Panc1 (cell line): ENCODE measurements around the gene PLCG2. TPM values are rescaled to one million over a fixed set of nuclear protein-coding genes. Genes with fewer than 3 reads are reported as not detected.

ENCODE experiments used
- ATAC-seq: fragments of 200-7000 bp; cut with Tn5 transposase; 2 replicates; pipeline ENCODE4 v1.9.1; 2020; ENCODE audit warnings: mild to moderate bottlenecking, moderate library complexity
- BruUV-seq: library from RNA; stranded (reverse); fragments of 400-500 nt; replicated peaks from 2 replicates; lab custom pipeline; 2021; lab: Mats Ljungman, UMichigan
- CTCF ChIA-PET: fragments of 300-600 bp; sonication (Branson Sonifier 250); formaldehyde crosslinking; loops from one replicate; lab custom pipeline; 2022; ENCODE audit warnings: antibody characterized with exemption; lab: Charles Lee
- POLR2A ChIA-PET: fragments of 300-600 bp; sonication (Branson Sonifier 250); formaldehyde crosslinking; loops from one replicate; lab custom pipeline; 2022; ENCODE audit warnings: antibody characterized with exemption; lab: Charles Lee
- DNase-seq: peaks from one replicate; pipeline ENCODE4 v3.0.0-alpha.2; 2010; ENCODE audit warnings: low read depth, low spot score
- H3K27ac ChIP-seq: 2 replicates; pipeline ENCODE4 v1.5.1; 2011; ENCODE audit warnings: mild to moderate bottlenecking, low read length, inconsistent platforms
- H3K27me3 ChIP-seq: fragments of 200-500 bp; sonication (Bioruptor generic); 2 replicates; pipeline ENCODE4 v1.6.0; 2014; ENCODE audit warnings: low read length, inconsistent platforms; ENCODE audit not compliant: control insufficient read depth, insufficient read depth
- H3K36me3 ChIP-seq: fragments of 200-500 bp; sonication (Bioruptor generic); 2 replicates; pipeline ENCODE4 v1.5.1; 2014; ENCODE audit warnings: inconsistent platforms, mild to moderate bottlenecking, low read length, moderate library complexity; ENCODE audit not compliant: control insufficient read depth, insufficient read depth
- H3K4me1 ChIP-seq: 2 replicates; pipeline ENCODE4 v1.5.1; 2011; ENCODE audit warnings: inconsistent platforms, mild to moderate bottlenecking, low read length, moderate library complexity; ENCODE audit not compliant: control insufficient read depth, insufficient read depth
- H3K4me3 ChIP-seq, 2 experiments: 2 replicates each; pipeline ENCODE4 v1.5.1; 2011 to 2012; ENCODE audit warnings: low read depth in 2 of 2, low read length in 2 of 2, mild to moderate bottlenecking in 2 of 2, inconsistent platforms in 1 of 2, moderate library complexity in 1 of 2
- H3K9me3 ChIP-seq: fragments of 200-500 bp; sonication (Bioruptor generic); 2 replicates; pipeline ENCODE4 v1.5.1; 2014; ENCODE audit warnings: low read depth, mild to moderate bottlenecking, inconsistent platforms, low read length, moderate library complexity; ENCODE audit not compliant: control insufficient read depth, insufficient read depth
- POLR2AphosphoS5 ChIP-seq: IDR thresholded peaks from 2 replicates; pipeline ENCODE4 v1.6.1; 2012; ENCODE audit warnings: mild to moderate bottlenecking, low read depth, low read length, moderate library complexity
- SIN3A ChIP-seq: IDR thresholded peaks from 2 replicates; pipeline ENCODE4 v1.6.1; 2012; ENCODE audit warnings: low read depth, mild to moderate bottlenecking, low read length, moderate library complexity, borderline replicate concordance; ENCODE audit not compliant: insufficient read depth
- TCF7L2 ChIP-seq: IDR thresholded peaks from 2 replicates; pipeline ENCODE4 v1.6.1; 2011; ENCODE audit warnings: mild to moderate bottlenecking, low read depth, low read length, inconsistent platforms
- in situ Hi-C: cut with HindIII; loops from 2 replicates; pipeline ENCODE4 v1.10.0; 2016; ENCODE audit warnings: low sequenced_read_pairs, low pct_unique_long_range_greater_than_20kb
- intact Hi-C: fragments of 100-400 bp; cut with micrococcal nuclease; formaldehyde crosslinking; loops from one replicate; pipeline ENCODE4 v1.10.0; 2022; ENCODE audit not compliant: unreplicated experiment
- total RNA-seq: library from RNA; stranded (reverse); gene quantifications from one replicate; pipeline ENCODE4 v1.2.1, GENCODE V29; 2021; ENCODE audit not compliant: unreplicated experiment
- TF ChIP-seq, protein P1 (sequence below), 2 experiments: IDR thresholded peaks; 2 replicates each; pipeline ENCODE4 v1.6.1; 2011 to 2012; ENCODE audit warnings: low read depth in 2 of 2, control low read depth in 1 of 2, low read length in 1 of 2, mild to moderate bottlenecking in 1 of 2, moderate library complexity in 1 of 2; ENCODE audit not compliant: insufficient read depth in 1 of 2
- TF ChIP-seq, protein P2 (sequence below): fragments of 450-650 bp; IDR thresholded peaks from 2 replicates; pipeline ENCODE4 v1.5.1; 2017; ENCODE audit warnings: mild to moderate bottlenecking

The PLCG2 gene
- total RNA-seq, 1 experiment from 2014 or later: 10.8 TPM

DNA sequence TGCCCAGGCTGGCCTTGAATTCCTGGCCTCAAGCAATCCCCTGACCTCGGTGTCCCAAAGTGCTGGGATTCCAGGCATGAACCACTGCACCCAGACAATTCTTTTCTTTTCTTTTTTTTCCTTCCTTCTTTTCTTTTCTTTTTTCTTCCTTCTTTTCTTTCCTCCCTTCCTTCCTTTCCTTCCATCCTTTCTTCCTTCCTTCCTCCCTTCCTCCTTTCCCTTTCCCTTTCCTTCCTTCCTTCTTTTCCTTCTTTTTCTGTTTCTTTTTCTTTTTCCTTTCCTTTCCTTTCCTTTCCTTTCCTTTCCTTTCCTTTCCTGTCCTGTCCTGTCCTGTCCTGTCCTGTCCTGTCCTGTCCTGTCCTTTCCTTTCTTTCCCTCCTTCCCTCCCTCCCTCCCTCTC is 44.6 kb downstream of the PLCG2 start:
- ChIA-PET CTCF (no interaction called here), POLR2A (no interaction called here)
- ATAC-seq (no peak), DNase-seq (no peak)
- no TSS peak for BruUV-seq
- in situ Hi-C loops (no loop called here), intact Hi-C loops (no loop called here)
- Histone ChIP-seq H3K27me3 (no peaks in the 10 kb centered on the region), H3K9me3 (no peaks in the 10 kb centered on the region), H3K4me3 (no peak overlapping the region), H3K36me3 (no peaks in the 10 kb centered on the region), H3K27ac (no peak overlapping the region), H3K4me1 (no peaks in the 10 kb centered on the region)
- TF ChIP-seq POLR2AphosphoS5: no peak
- no peak for TF ChIP-seq TCF7L2
- TF ChIP-seq, protein P1, sequence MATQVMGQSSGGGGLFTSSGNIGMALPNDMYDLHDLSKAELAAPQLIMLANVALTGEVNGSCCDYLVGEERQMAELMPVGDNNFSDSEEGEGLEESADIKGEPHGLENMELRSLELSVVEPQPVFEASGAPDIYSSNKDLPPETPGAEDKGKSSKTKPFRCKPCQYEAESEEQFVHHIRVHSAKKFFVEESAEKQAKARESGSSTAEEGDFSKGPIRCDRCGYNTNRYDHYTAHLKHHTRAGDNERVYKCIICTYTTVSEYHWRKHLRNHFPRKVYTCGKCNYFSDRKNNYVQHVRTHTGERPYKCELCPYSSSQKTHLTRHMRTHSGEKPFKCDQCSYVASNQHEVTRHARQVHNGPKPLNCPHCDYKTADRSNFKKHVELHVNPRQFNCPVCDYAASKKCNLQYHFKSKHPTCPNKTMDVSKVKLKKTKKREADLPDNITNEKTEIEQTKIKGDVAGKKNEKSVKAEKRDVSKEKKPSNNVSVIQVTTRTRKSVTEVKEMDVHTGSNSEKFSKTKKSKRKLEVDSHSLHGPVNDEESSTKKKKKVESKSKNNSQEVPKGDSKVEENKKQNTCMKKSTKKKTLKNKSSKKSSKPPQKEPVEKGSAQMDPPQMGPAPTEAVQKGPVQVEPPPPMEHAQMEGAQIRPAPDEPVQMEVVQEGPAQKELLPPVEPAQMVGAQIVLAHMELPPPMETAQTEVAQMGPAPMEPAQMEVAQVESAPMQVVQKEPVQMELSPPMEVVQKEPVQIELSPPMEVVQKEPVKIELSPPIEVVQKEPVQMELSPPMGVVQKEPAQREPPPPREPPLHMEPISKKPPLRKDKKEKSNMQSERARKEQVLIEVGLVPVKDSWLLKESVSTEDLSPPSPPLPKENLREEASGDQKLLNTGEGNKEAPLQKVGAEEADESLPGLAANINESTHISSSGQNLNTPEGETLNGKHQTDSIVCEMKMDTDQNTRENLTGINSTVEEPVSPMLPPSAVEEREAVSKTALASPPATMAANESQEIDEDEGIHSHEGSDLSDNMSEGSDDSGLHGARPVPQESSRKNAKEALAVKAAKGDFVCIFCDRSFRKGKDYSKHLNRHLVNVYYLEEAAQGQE (IDR thresholded peaks at IDR 0.05; ENCODE audit: insufficient read depth in 1 of 2, low read depth in 2 of 2, low read length in 1 of 2): no peak
- no peak for TF ChIP-seq SIN3A
- TF ChIP-seq, protein P2, sequence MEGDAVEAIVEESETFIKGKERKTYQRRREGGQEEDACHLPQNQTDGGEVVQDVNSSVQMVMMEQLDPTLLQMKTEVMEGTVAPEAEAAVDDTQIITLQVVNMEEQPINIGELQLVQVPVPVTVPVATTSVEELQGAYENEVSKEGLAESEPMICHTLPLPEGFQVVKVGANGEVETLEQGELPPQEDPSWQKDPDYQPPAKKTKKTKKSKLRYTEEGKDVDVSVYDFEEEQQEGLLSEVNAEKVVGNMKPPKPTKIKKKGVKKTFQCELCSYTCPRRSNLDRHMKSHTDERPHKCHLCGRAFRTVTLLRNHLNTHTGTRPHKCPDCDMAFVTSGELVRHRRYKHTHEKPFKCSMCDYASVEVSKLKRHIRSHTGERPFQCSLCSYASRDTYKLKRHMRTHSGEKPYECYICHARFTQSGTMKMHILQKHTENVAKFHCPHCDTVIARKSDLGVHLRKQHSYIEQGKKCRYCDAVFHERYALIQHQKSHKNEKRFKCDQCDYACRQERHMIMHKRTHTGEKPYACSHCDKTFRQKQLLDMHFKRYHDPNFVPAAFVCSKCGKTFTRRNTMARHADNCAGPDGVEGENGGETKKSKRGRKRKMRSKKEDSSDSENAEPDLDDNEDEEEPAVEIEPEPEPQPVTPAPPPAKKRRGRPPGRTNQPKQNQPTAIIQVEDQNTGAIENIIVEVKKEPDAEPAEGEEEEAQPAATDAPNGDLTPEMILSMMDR: no peak

DNA sequence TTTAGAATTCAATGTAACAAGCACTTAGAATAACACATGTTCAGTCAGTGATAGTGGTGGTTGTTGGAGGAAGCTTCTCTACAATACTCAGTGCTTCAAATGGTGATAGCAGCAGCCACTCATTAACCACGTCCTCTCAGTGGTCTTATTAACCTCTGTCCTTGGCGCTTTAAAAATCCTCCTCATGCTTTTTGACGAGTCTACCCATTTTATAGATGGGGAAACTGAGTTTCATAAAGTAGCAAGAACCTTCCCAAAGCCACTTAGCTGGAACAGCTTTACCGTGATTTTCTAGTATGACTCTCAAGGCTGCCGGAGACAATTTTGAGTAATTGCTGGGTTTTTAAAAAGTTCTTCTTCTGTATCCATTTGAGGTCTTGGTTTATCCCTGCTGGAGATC is 47.4 kb downstream of the PLCG2 start:
- ChIA-PET CTCF (interaction anchor here (0.6 kb wide), 1 partner anchor 16 kb away, joined by 3 read pairs; no protein-coding TSS in a partner anchor), POLR2A (no interaction called here)
- ATAC-seq (no peak), DNase-seq (no peak)
- no peak overlapping the region for H3K4me3 ChIP-seq
- no peaks in the 10 kb centered on the region for H3K9me3 ChIP-seq
- intact Hi-C loops (no loop called here), in situ Hi-C loops (no loop called here)
- no peak for TF ChIP-seq SIN3A
- TF ChIP-seq TCF7L2: no peak
- H3K4me1 ChIP-seq: no peaks in the 10 kb centered on the region
- no peaks in the 10 kb centered on the region for H3K36me3 ChIP-seq
- BruUV-seq: no TSS peak
- no peak overlapping the region for H3K27ac ChIP-seq
- H3K27me3 ChIP-seq: no peaks in the 10 kb centered on the region

- intact Hi-C loops: no loop called here
- CTCF ChIA-PET: no interaction called here
- no peak for DNase-seq
Measured at GRCh38 chr16:81830845-81831540, 51.9 kb downstream of the PLCG2 start.

More at GRCh38 chr16:81830845-81831540, 51.9 kb downstream of the PLCG2 start:
- no peaks in the 10 kb centered on the region for H3K4me1 ChIP-seq
- POLR2A ChIA-PET: no interaction called here
- H3K36me3 ChIP-seq: no peaks in the 10 kb centered on the region
- no TSS peak for BruUV-seq
- H3K27ac ChIP-seq: no peak overlapping the region
- ATAC-seq: no peak
- H3K9me3 ChIP-seq: no peaks in the 10 kb centered on the region
- H3K4me3 ChIP-seq: no peak overlapping the region
- TF ChIP-seq SIN3A: no peak
- TF ChIP-seq, protein P1 (IDR thresholded peaks at IDR 0.05; ENCODE audit: insufficient read depth in 1 of 2, low read depth in 2 of 2, low read length in 1 of 2): no peak
- no peak for TF ChIP-seq POLR2AphosphoS5
- TF ChIP-seq, protein P2: no peak
- TF ChIP-seq TCF7L2: no peak
- H3K27me3 ChIP-seq: no peaks in the 10 kb centered on the region
- in situ Hi-C loops: no loop called here
